AG04449 (cell line): ENCODE results near the gene TALDO1.
A peak's percentile ranks its signal among the peaks of the same experiment; 100 is the strongest.

Experiments
- CTCF ChIA-PET: fragments of 350-600 bp; formaldehyde crosslinking; extraction: SDS; loops from one replicate; lab custom pipeline; 2021; ENCODE audit warnings: antibody characterized with exemption; lab: Yijun Ruan, JAX
- POLR2A ChIA-PET: fragments of 400-600, 350-600 bp; formaldehyde crosslinking; extraction: SDS; loops from one replicate; lab custom pipeline; 2020; ENCODE audit warnings: antibody characterized with exemption, inconsistent platforms; lab: Yijun Ruan, JAX
- DNase-seq: peaks from one replicate; pipeline ENCODE4 v3.0.0-alpha.2; 2010; ENCODE audit warnings: low read depth, low spot score
- H3K4me3 ChIP-seq: 2 replicates; pipeline ENCODE4 v1.5.1; 2011; ENCODE audit warnings: low read depth, mild to moderate bottlenecking, control low read depth, low read length
- TF ChIP-seq, protein P1 (sequence below): IDR thresholded peaks from one replicate; pipeline ENCODE4 v1.5.1; 2011; ENCODE audit warnings: mild to moderate bottlenecking, moderate library complexity, low read length, control low read depth, inconsistent platforms; ENCODE audit not compliant: insufficient read depth; ENCODE audit errors: missing control alignments

TALDO1 gene

DNA sequence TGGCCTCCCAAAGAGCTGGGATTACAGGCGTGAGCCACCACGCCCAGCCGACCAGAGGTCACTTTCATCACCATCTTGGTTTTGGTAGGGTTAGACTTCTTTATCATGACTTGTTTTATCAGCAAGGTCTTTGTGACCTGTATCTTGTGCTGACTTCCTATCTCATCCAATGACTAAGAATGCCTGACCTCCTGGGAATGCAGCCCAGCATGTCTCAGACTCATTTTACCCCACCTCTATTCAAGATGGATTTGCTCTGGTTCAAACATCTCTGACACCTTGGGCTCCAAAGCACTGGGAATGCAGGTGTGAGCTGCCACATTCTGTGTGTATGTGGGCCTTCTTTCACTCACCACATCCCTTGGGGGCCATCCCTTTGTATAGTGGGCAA lies 5.1 kb upstream of the TALDO1 start:
- H3K4me3 ChIP-seq: no peak overlapping the region
- CTCF ChIA-PET: interaction anchor here (1.2 kb wide), 2 partner anchors 19 to 43 kb away, joined by 3 to 4 read pairs; no protein-coding TSS in a partner anchor
- POLR2A ChIA-PET: no interaction called here
- DNase-seq: no peak
- TF ChIP-seq, protein P1, sequence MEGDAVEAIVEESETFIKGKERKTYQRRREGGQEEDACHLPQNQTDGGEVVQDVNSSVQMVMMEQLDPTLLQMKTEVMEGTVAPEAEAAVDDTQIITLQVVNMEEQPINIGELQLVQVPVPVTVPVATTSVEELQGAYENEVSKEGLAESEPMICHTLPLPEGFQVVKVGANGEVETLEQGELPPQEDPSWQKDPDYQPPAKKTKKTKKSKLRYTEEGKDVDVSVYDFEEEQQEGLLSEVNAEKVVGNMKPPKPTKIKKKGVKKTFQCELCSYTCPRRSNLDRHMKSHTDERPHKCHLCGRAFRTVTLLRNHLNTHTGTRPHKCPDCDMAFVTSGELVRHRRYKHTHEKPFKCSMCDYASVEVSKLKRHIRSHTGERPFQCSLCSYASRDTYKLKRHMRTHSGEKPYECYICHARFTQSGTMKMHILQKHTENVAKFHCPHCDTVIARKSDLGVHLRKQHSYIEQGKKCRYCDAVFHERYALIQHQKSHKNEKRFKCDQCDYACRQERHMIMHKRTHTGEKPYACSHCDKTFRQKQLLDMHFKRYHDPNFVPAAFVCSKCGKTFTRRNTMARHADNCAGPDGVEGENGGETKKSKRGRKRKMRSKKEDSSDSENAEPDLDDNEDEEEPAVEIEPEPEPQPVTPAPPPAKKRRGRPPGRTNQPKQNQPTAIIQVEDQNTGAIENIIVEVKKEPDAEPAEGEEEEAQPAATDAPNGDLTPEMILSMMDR: no peak

DNA sequence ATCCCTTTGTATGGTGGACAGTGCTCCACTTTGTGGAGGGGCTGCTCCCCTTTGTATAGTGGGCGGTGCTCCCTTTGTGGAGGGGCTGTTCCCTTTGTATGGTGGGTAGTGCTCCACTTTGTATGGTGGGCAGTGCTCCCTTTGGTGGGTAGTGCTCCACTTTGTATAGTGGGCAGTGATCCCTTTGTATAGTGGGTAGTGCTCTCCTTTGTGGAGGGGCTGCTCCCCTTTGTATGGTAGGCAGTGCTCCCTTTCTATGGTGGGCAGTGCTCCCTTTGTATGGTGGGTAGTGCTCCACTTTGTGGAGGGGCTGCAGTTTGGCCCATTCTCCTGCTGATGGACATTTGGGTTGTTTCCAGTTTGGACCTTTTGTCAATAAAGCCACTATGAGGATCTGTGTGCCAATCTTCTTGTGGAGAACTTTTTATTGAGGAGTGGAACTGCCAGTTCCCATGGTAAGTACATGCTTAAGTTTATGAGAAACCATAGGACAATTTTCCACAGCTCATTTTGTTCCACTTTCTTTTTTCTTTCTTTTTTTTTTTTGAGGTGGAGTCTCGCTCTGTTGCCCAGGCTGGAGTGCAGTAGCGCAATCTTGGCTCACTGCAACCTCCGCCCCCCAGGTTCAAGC lies 4.6 kb upstream of the TALDO1 start:
- DNase-seq: no peak
- H3K4me3 ChIP-seq: no peak overlapping the region
- ChIA-PET CTCF (interaction anchor here (1.2 to 1.9 kb wide), 3 partner anchors 15 to 43 kb away, joined by 3 to 11 read pairs (median 4); no protein-coding TSS in a partner anchor), POLR2A (no interaction called here)
- TF ChIP-seq, protein P1: no peak

DNA sequence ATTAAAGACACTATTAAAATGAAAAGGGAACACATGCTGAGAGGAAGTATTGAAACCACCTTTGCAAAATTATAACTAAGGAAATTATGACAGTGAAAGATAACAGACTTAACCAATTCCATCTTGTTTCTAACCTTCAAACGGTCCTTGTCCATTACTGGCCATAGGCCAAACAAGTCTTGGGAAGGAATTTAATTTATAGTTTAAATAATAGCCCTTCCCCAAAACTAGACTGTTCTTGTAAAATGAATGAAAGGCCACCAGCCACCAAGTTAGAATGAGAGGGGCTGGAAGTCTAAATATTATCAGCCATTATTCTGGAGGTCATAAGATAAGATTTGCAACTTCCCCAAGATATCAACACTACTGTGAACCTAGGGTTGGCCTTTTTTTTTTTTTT lies 1.8 kb upstream of the TALDO1 start:
- CTCF ChIA-PET: interaction anchor here (4.9 kb wide), 1 partner anchor 18 kb away, joined by 32 read pairs; no protein-coding TSS in a partner anchor

DNA sequence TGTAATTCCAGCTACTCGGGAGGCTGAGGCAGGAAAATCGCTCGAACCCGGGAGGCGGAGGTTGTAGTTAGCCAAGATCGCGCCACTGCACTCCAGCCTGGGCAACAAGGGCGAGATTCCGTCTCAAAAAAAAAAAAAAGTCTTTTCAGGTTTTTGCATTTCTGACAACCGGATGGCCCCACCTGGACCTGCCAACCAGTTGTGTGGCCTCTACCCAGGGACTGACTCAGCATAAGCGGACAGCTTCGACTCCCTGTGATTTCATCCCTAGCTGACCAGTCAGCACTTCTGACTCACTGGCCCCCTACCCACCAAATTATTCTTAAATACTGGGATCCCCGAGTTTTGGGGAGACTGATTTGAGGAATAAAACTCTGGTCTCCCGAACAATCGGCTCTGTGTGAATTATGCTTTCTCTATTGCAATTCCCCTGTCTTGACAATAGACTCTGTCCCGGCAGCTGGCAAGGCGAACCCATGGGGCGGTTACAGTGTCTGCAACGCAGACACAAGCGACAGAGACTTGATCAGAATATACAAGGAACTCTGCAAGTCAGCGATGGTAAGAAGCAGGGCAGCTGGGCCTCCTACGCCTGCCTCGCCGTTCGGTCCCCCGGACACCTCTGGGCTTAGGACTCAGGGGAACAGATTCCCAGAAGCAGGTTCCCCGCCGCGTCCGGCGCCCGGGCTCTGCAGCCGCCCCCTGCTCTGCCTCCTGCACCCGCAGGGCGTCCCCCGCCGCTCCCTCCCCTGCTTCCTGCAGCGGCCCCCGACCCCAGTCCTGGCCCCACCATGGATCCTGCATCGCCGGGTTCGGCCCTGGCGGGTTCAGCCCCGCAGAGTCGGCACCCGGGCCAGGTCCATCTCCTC lies 741 bp upstream of the TALDO1 start:
- DNase-seq: no peak
- TF ChIP-seq, protein P1: no peak
- CTCF ChIA-PET: interaction anchor here (1.4 to 4.9 kb wide), 4 partner anchors 12 to 68 kb away, joined by 3 to 32 read pairs (median 12); no protein-coding TSS in a partner anchor
- peak overlapping the region; percentile 78 for H3K4me3 ChIP-seq
- POLR2A ChIA-PET: interaction anchor here (0.7 to 1.2 kb wide), 4 partner anchors 9 to 49 kb away, joined by 3 read pairs; no protein-coding TSS in a partner anchor

More for the DNA sequence above, 1.8 kb upstream of the TALDO1 start:
- POLR2A ChIA-PET: no interaction called here
- no peak for DNase-seq
- H3K4me3 ChIP-seq: no peak overlapping the region
- TF ChIP-seq, protein P1: no peak

DNA sequence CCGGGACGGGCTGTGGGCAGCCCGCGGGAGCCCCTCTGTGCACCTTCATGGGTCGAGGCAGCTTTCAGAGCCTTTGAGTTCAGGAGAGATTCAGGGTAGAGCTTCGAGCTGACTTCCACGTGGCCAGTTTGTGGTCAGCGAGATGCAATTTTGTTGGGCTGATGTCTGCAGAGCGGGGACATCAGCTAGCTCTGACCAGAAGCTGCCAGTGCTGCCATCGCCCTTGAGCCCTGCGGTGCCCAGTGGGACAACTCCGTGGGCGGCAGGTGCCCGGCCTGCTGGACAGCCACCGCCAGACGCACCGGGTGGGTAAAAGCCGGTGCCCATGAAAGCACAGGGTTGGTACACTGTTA lies 719 bp downstream of the TALDO1 start:
- H3K4me3 ChIP-seq: peak overlapping the region; percentile 78
- DNase-seq: no peak
- ChIA-PET POLR2A (interaction anchor here (0.7 to 1.4 kb wide), 4 partner anchors 13 to 52 kb away, joined by 3 read pairs; partner anchors contain the start of gene TMEM80), CTCF (interaction anchor here (1.1 to 4.9 kb wide), 10 partner anchors 10 to 193 kb away, joined by 3 to 32 read pairs (median 4); partner anchors contain the start of gene EPS8L2)
- TF ChIP-seq, protein P1: no peak

DNA sequence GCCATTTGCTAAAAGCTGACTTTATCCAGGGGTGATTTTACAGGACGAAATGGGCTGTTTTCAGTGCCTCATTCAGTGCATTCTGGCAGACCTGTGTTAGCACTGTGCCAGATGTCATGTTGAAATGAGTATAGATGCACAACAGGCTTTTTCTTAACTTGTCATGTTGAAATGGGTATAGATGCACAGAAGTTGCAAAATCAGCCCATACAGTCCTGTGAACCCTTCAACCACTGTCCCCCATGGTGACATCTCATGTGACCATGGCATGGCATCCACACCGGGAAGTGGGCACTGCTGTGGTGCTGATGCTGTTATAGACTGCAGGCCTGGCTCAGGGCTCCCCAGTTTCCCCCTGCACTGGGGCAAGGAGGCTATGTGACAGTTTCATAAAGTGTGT lies 2.5 kb downstream of the TALDO1 start:
- H3K4me3 ChIP-seq: no peak overlapping the region; the same call in 1 of the 2 replicates
- POLR2A ChIA-PET: no interaction called here

More for the DNA sequence above, 2.5 kb downstream of the TALDO1 start:
- DNase-seq: no peak
- CTCF ChIA-PET: interaction anchor here (1.2 to 4.9 kb wide), 4 partner anchors 22 to 231 kb away, joined by 3 to 32 read pairs (median 6); partner anchors contain the start of gene GATD1
- TF ChIP-seq, protein P1: no peak
